HepG2 (cell line): ENCODE results near the gene CCDC201. TPM values are rescaled to one million over a fixed set of nuclear protein-coding genes. Genes with fewer than 3 reads are reported as not detected.

ENCODE experiments used
- ARID2 ChIP-seq: sonication (generic); formaldehyde crosslinking; IDR thresholded peaks from 2 replicates; pipeline ENCODE4 v1.8.1; 2022; ENCODE audit warnings: mild to moderate bottlenecking, missing genetic modification reagents, borderline replicate concordance
- ATM ChIP-seq: fragments of 450-650 bp; IDR thresholded peaks from 2 replicates; pipeline ENCODE4 v1.7.1; 2017; ENCODE audit warnings: mild to moderate bottlenecking, borderline replicate concordance
- IRF1 ChIP-seq: sonication (generic); formaldehyde crosslinking; IDR thresholded peaks from 2 replicates; pipeline ENCODE4 v1.4.0; 2020; ENCODE audit warnings: low read depth, mild to moderate bottlenecking, missing genetic modification reagents
- LBX2 ChIP-seq: sonication (generic); formaldehyde crosslinking; IDR thresholded peaks from 2 replicates; pipeline ENCODE4 v1.5.0; 2020; ENCODE audit warnings: missing genetic modification reagents, mild to moderate bottlenecking, borderline replicate concordance
- RORA ChIP-seq: sonication (generic); formaldehyde crosslinking; IDR thresholded peaks from 2 replicates; pipeline ENCODE4 v1.5.0; 2020; ENCODE audit warnings: mild to moderate bottlenecking, missing genetic modification reagents, moderate library complexity
- SP2 ChIP-seq: sonication (generic); formaldehyde crosslinking; IDR thresholded peaks from 2 replicates; pipeline ENCODE4 v1.5.1; 2020; ENCODE audit warnings: mild to moderate bottlenecking, missing genetic modification reagents
- TEAD3 ChIP-seq: optimal IDR thresholded peaks from 2 replicates; pipeline ENCODE3; 2016; ENCODE audit warnings: borderline replicate concordance
- ZFP37 ChIP-seq: sonication (generic); formaldehyde crosslinking; IDR thresholded peaks from 2 replicates; pipeline ENCODE4 v1.4.0; 2020; ENCODE audit warnings: missing genetic modification reagents, borderline replicate concordance
- ZNF513 ChIP-seq: sonication (generic); formaldehyde crosslinking; conservative IDR thresholded peaks from 2 replicates; pipeline ENCODE4 v1.5.0; 2020; ENCODE audit warnings: missing genetic modification reagents
- ZNF724P ChIP-seq: sonication (generic); formaldehyde crosslinking; IDR thresholded peaks from 2 replicates; pipeline ENCODE4 v1.8.0; 2022; ENCODE audit warnings: missing genetic modification reagents, borderline replicate concordance
- polyA plus RNA-seq, 8 experiments: library from polyadenylated mRNA; depleted of rRNA in 3 of 8; stranded (reverse) in 7 of 8; unstranded in 1 of 8; fragments of >200 nt; fragmentation: Illumina TruSeq in 4 of 8; extraction: Trizol in 4 of 8; gene quantifications; 2 replicates each; pipeline versions ENCODE4 v1.2.1 to v1.2.3, GENCODE V29; 2011 to 2016; ENCODE audit warnings: low read depth in 4 of 8, missing spikeins in 1 of 8, mixed read lengths in 1 of 8; ENCODE audit not compliant: insufficient read depth in 1 of 8
- total RNA-seq, 5 experiments: library from RNA; depleted of rRNA; stranded (reverse); fragments of >200 nt; fragmentation: Illumina TruSeq; extraction: Trizol; gene quantifications; 2 replicates each; pipeline ENCODE4 v1.2.3, GENCODE V29; 2016; ENCODE audit warnings: low read depth in 1 of 5
- TF ChIP-seq, protein P1 (sequence below): sonication (generic); formaldehyde crosslinking; IDR thresholded peaks from 2 replicates; pipeline ENCODE4 v1.8.0; 2022; ENCODE audit warnings: missing genetic modification reagents, mild to moderate bottlenecking, borderline replicate concordance
- TF ChIP-seq, protein P2 (sequence below): sonication (generic); formaldehyde crosslinking; IDR thresholded peaks from 2 replicates; pipeline ENCODE4 v1.8.1; 2023; ENCODE audit warnings: mild to moderate bottlenecking, missing genetic modification reagents
- TF ChIP-seq, protein P3 (sequence below): sonication (generic); formaldehyde crosslinking; IDR thresholded peaks from 2 replicates; pipeline ENCODE4 v1.5.0; 2020; ENCODE audit warnings: mild to moderate bottlenecking, missing genetic modification reagents

Gene CCDC201
- total and polyA plus RNA-seq, 2 of the 13 experiments (the other 11 are each of a cell fraction or from before 2014, with no cell fraction given): 0.92 TPM; not detected in 1

DNA sequence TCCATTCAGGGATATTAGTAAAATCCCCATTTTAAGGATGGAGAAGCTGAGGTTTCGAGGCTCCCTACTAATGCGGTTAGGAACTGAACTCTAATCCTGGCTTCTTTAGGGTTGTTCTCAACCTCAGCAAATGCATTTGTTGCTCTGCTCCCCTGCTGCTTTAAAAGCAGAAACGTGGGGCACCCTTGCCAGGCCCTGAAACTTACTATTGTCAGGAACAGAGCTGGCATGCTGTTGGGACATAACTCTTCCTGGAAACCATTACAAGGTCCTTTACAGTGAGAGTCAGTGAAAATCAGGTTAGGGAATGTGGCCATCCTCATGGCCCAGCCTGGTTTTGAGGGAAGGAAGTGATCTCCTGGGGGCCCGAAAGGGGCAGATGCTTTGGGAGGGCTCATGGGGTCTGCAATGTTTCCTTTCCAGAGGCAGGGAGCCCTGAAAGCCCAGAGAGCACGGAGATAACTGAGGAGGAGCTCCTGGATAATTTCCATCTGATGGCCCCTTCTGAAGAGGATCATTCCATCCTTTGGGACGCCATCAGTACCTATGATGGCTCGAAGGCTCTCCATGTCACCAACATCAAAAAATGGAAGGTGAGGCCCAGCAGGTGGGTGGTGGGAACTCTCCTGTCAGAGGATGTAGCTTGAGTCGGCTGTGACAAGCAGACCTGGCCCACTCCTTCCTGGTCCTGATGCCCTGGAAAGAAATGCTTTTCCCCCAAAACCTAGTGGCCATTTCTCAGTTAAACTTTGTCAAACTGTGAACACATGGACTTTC is 17.4 kb upstream of the CCDC201 start (continued):
- TF ChIP-seq, protein P1, sequence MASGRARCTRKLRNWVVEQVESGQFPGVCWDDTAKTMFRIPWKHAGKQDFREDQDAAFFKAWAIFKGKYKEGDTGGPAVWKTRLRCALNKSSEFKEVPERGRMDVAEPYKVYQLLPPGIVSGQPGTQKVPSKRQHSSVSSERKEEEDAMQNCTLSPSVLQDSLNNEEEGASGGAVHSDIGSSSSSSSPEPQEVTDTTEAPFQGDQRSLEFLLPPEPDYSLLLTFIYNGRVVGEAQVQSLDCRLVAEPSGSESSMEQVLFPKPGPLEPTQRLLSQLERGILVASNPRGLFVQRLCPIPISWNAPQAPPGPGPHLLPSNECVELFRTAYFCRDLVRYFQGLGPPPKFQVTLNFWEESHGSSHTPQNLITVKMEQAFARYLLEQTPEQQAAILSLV (CRISPR knock-in tag): no peak; the same call in 1 of the 2 replicates
- TF ChIP-seq IRF1 (CRISPR knock-in tag) (no peak), ZFP37 (CRISPR knock-in tag) (no peak), ZNF513 (CRISPR knock-in tag) (no peak; the same call in 1 of the 2 replicates), ARID2 (CRISPR knock-in tag) (no peak; the same call in 1 of the 2 replicates), ZNF724P (CRISPR knock-in tag) (no peak), LBX2 (CRISPR knock-in tag) (no peak), TEAD3 (CRISPR knock-in tag) (no peak), SP2 (CRISPR knock-in tag) (no peak), ATM (no peak), RORA (0 out of 2 replicates have a peak, but pooled peaks have one; percentile 10)
- TF ChIP-seq, protein P2, sequence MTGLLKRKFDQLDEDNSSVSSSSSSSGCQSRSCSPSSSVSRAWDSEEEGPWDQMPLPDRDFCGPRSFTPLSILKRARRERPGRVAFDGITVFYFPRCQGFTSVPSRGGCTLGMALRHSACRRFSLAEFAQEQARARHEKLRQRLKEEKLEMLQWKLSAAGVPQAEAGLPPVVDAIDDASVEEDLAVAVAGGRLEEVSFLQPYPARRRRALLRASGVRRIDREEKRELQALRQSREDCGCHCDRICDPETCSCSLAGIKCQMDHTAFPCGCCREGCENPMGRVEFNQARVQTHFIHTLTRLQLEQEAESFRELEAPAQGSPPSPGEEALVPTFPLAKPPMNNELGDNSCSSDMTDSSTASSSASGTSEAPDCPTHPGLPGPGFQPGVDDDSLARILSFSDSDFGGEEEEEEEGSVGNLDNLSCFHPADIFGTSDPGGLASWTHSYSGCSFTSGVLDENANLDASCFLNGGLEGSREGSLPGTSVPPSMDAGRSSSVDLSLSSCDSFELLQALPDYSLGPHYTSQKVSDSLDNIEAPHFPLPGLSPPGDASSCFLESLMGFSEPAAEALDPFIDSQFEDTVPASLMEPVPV (CRISPR knock-in tag): no peak
- TF ChIP-seq, protein P3, sequence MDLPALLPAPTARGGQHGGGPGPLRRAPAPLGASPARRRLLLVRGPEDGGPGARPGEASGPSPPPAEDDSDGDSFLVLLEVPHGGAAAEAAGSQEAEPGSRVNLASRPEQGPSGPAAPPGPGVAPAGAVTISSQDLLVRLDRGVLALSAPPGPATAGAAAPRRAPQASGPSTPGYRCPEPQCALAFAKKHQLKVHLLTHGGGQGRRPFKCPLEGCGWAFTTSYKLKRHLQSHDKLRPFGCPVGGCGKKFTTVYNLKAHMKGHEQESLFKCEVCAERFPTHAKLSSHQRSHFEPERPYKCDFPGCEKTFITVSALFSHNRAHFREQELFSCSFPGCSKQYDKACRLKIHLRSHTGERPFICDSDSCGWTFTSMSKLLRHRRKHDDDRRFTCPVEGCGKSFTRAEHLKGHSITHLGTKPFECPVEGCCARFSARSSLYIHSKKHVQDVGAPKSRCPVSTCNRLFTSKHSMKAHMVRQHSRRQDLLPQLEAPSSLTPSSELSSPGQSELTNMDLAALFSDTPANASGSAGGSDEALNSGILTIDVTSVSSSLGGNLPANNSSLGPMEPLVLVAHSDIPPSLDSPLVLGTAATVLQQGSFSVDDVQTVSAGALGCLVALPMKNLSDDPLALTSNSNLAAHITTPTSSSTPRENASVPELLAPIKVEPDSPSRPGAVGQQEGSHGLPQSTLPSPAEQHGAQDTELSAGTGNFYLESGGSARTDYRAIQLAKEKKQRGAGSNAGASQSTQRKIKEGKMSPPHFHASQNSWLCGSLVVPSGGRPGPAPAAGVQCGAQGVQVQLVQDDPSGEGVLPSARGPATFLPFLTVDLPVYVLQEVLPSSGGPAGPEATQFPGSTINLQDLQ (CRISPR knock-in tag): no peak
